HepG2 (cell line): Measurements from ENCODE around the gene LRRC10B. TPM values are rescaled to one million over a fixed set of nuclear protein-coding genes. Genes with fewer than 3 reads are reported as not detected.

ENCODE experiments used
- AGO2 ChIP-seq: fragments of 200-400 bp; formaldehyde crosslinking; optimal IDR thresholded peaks from 2 replicates; pipeline ENCODE3; 2017; ENCODE audit warnings: mild to moderate bottlenecking, low read depth, low read length, moderate library complexity
- BHLHE40 ChIP-seq: IDR thresholded peaks from 2 replicates; pipeline ENCODE4 v1.6.1; 2011; ENCODE audit warnings: low read length, improper control_type of control experiment
- EEA1 ChIP-seq: sonication (generic); formaldehyde crosslinking; IDR thresholded peaks from 2 replicates; pipeline ENCODE4 v1.5.1; 2020; ENCODE audit warnings: mild to moderate bottlenecking, missing genetic modification reagents, borderline replicate concordance
- EED ChIP-seq: sonication (generic); formaldehyde crosslinking; IDR thresholded peaks from 2 replicates; pipeline ENCODE4 v1.5.0; 2020; ENCODE audit warnings: mild to moderate bottlenecking, missing genetic modification reagents
- HDAC1 ChIP-seq: sonication (generic); formaldehyde crosslinking; IDR thresholded peaks from 2 replicates; pipeline ENCODE4 v1.5.1; 2020; ENCODE audit warnings: mild to moderate bottlenecking, missing genetic modification reagents
- HNF1B ChIP-seq: sonication (generic); formaldehyde crosslinking; IDR thresholded peaks from 2 replicates; pipeline ENCODE4 v1.5.1; 2020; ENCODE audit warnings: mild to moderate bottlenecking, moderate library complexity, missing genetic modification reagents
- JUNB ChIP-seq: sonication (generic); formaldehyde crosslinking; IDR thresholded peaks from 2 replicates; pipeline ENCODE4 v1.8.0; 2022; ENCODE audit warnings: missing genetic modification reagents, mild to moderate bottlenecking, borderline replicate concordance
- KAT8 ChIP-seq: IDR thresholded peaks from 2 replicates; pipeline ENCODE4 v1.6.1; 2016; ENCODE audit warnings: missing genetic modification reagents, missing compliant biosample characterization
- KDM2A ChIP-seq: sonication (generic); formaldehyde crosslinking; IDR thresholded peaks from 2 replicates; pipeline ENCODE4 v1.4.0; 2020; ENCODE audit warnings: low read depth, missing genetic modification reagents, borderline replicate concordance
- KLF16 ChIP-seq, 2 experiments: sonication (generic) in 1 of 2; formaldehyde crosslinking in 1 of 2; IDR thresholded peaks; 2 replicates each; pipeline versions ENCODE4 v1.6.1 to v1.8.0; 2016 to 2023; ENCODE audit warnings: missing genetic modification reagents in 2 of 2, missing compliant biosample characterization in 1 of 2
- KLF6 ChIP-seq: IDR thresholded peaks from 2 replicates; pipeline ENCODE4 v1.8.0; 2016; ENCODE audit warnings: missing biosample characterization, missing genetic modification reagents
- MED13 ChIP-seq: sonication (generic); formaldehyde crosslinking; IDR thresholded peaks from 2 replicates; pipeline ENCODE4 v1.5.0; 2020; ENCODE audit warnings: missing genetic modification reagents
- NFE2L1 ChIP-seq: sonication (generic); formaldehyde crosslinking; IDR thresholded peaks from 2 replicates; pipeline ENCODE4 v1.4.0; 2020; ENCODE audit warnings: missing genetic modification reagents, mild to moderate bottlenecking, borderline replicate concordance
- NR2F2 ChIP-seq: IDR thresholded peaks from 2 replicates; pipeline ENCODE4 v1.6.1; 2012; ENCODE audit warnings: low read depth, inconsistent platforms, borderline replicate concordance
- RNF2 ChIP-seq: fragments of 450-650 bp; conservative IDR thresholded peaks from 2 replicates; pipeline ENCODE4 v1.6.1; 2016; ENCODE audit warnings: low read depth
- TBP ChIP-seq: sonication (generic); formaldehyde crosslinking; IDR thresholded peaks from 2 replicates; pipeline ENCODE4 v1.5.0; 2020; ENCODE audit warnings: missing genetic modification reagents
- TOE1 ChIP-seq: sonication (generic); formaldehyde crosslinking; IDR thresholded peaks from 2 replicates; pipeline ENCODE4 v1.4.0; 2020; ENCODE audit warnings: mild to moderate bottlenecking, missing genetic modification reagents
- ZFP37 ChIP-seq: sonication (generic); formaldehyde crosslinking; IDR thresholded peaks from 2 replicates; pipeline ENCODE4 v1.4.0; 2020; ENCODE audit warnings: missing genetic modification reagents, borderline replicate concordance
- ZFP90 ChIP-seq: sonication (generic); formaldehyde crosslinking; IDR thresholded peaks from 2 replicates; pipeline ENCODE4 v1.8.0; 2022; ENCODE audit warnings: missing genetic modification reagents, mild to moderate bottlenecking, inconsistent platforms, borderline replicate concordance
- ZKSCAN5 ChIP-seq: sonication (generic); formaldehyde crosslinking; IDR thresholded peaks from 2 replicates; pipeline ENCODE4 v1.5.1; 2020; ENCODE audit warnings: mild to moderate bottlenecking, missing genetic modification reagents
- ZNF326 ChIP-seq: sonication (generic); formaldehyde crosslinking; IDR thresholded peaks from 2 replicates; pipeline ENCODE4 v1.4.0; 2020; ENCODE audit warnings: missing genetic modification reagents, borderline replicate concordance
- ZNF468 ChIP-seq: sonication (generic); formaldehyde crosslinking; IDR thresholded peaks from 2 replicates; pipeline ENCODE4 v1.8.0; 2022; ENCODE audit warnings: mild to moderate bottlenecking, moderate library complexity, missing genetic modification reagents
- ZNF724P ChIP-seq: sonication (generic); formaldehyde crosslinking; IDR thresholded peaks from 2 replicates; pipeline ENCODE4 v1.8.0; 2022; ENCODE audit warnings: missing genetic modification reagents, borderline replicate concordance
- ZNF816 ChIP-seq: sonication (generic); formaldehyde crosslinking; IDR thresholded peaks from 2 replicates; pipeline ENCODE4 v1.8.0; 2022; ENCODE audit warnings: missing genetic modification reagents, mild to moderate bottlenecking, borderline replicate concordance
- ZNF83 ChIP-seq: sonication (generic); formaldehyde crosslinking; IDR thresholded peaks from 2 replicates; pipeline ENCODE4 v1.4.0; 2020; ENCODE audit warnings: missing genetic modification reagents, mild to moderate bottlenecking, borderline replicate concordance
- polyA plus RNA-seq, 8 experiments: library from polyadenylated mRNA; depleted of rRNA in 3 of 8; stranded (reverse) in 7 of 8; unstranded in 1 of 8; fragments of >200 nt; fragmentation: Illumina TruSeq in 4 of 8; extraction: Trizol in 4 of 8; gene quantifications; 2 replicates each; pipeline versions ENCODE4 v1.2.1 to v1.2.3, GENCODE V29; 2011 to 2016; ENCODE audit warnings: low read depth in 4 of 8, missing spikeins in 1 of 8, mixed read lengths in 1 of 8; ENCODE audit not compliant: insufficient read depth in 1 of 8
- total RNA-seq, 5 experiments: library from RNA; depleted of rRNA; stranded (reverse); fragments of >200 nt; fragmentation: Illumina TruSeq; extraction: Trizol; gene quantifications; 2 replicates each; pipeline ENCODE4 v1.2.3, GENCODE V29; 2016; ENCODE audit warnings: low read depth in 1 of 5
- TF ChIP-seq, protein P1 (sequence below): sonication (generic); formaldehyde crosslinking; conservative IDR thresholded peaks from 2 replicates; pipeline ENCODE4 v1.4.0; 2020; ENCODE audit warnings: missing genetic modification reagents
- TF ChIP-seq, protein P2 (sequence below): sonication (generic); formaldehyde crosslinking; IDR thresholded peaks from 2 replicates; pipeline ENCODE4 v1.4.0; 2020; ENCODE audit warnings: missing genetic modification reagents, borderline replicate concordance

The LRRC10B gene
- total and polyA plus RNA-seq, 2 of the 13 experiments (the other 11 are each of a cell fraction or from before 2014, with no cell fraction given), result not detected

- 0 out of 2 replicates have a peak, but pooled peaks have one; percentile 44 for TF ChIP-seq ZNF724P (CRISPR knock-in tag)
- no peak for TF ChIP-seq ZNF326
- TF ChIP-seq TOE1 (CRISPR knock-in tag), result no peak
- no peak for TF ChIP-seq EEA1 (CRISPR knock-in tag)
- TF ChIP-seq AGO2, result no peak
- TF ChIP-seq ZFP37 (CRISPR knock-in tag), result no peak
- TF ChIP-seq KLF6 (CRISPR knock-in tag), result 0 out of 2 replicates have a peak, but pooled peaks have one; percentile 27
- TF ChIP-seq, protein P1, sequence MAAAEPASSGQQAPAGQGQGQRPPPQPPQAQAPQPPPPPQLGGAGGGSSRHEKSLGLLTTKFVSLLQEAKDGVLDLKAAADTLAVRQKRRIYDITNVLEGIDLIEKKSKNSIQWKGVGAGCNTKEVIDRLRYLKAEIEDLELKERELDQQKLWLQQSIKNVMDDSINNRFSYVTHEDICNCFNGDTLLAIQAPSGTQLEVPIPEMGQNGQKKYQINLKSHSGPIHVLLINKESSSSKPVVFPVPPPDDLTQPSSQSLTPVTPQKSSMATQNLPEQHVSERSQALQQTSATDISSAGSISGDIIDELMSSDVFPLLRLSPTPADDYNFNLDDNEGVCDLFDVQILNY, result no peak
- no peak for TF ChIP-seq JUNB
- peak; percentile 49; the same call in 1 of the 2 replicates for TF ChIP-seq BHLHE40
- TF ChIP-seq, protein P2, sequence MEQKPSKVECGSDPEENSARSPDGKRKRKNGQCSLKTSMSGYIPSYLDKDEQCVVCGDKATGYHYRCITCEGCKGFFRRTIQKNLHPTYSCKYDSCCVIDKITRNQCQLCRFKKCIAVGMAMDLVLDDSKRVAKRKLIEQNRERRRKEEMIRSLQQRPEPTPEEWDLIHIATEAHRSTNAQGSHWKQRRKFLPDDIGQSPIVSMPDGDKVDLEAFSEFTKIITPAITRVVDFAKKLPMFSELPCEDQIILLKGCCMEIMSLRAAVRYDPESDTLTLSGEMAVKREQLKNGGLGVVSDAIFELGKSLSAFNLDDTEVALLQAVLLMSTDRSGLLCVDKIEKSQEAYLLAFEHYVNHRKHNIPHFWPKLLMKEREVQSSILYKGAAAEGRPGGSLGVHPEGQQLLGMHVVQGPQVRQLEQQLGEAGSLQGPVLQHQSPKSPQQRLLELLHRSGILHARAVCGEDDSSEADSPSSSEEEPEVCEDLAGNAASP (CRISPR knock-in tag), result peak; percentile 76; the same call in 1 of the 2 replicates
- TF ChIP-seq HNF1B (CRISPR knock-in tag), result peak; percentile 62; the same call in 1 of the 2 replicates
- TF ChIP-seq NR2F2, result no peak
- TF ChIP-seq ZNF468 (CRISPR knock-in tag), result no peak
- TF ChIP-seq HDAC1 (CRISPR knock-in tag), result peak; percentile 75
- TF ChIP-seq KAT8 (CRISPR knock-in tag), result peak; percentile 51; the same call in 1 of the 2 replicates
- no peak for TF ChIP-seq ZNF83 (CRISPR knock-in tag)
- no peak for TF ChIP-seq MED13
- TF ChIP-seq KDM2A (CRISPR knock-in tag), result peak; percentile 67; the same call in 1 of the 2 replicates
- TF ChIP-seq NFE2L1 (CRISPR knock-in tag), result no peak
- no peak for TF ChIP-seq TBP (CRISPR knock-in tag)
- no peak for TF ChIP-seq ZKSCAN5 (CRISPR knock-in tag)
- no peak for TF ChIP-seq RNF2
- TF ChIP-seq EED (CRISPR knock-in tag), result no peak
- TF ChIP-seq ZFP90 (CRISPR knock-in tag), result peak; percentile 74
- peak in 1 of 2 experiments; percentile 73; a peak in 1 of 4 replicates for TF ChIP-seq KLF16 (CRISPR knock-in tag; IDR thresholded peaks at IDR 0.05)
- no peak for TF ChIP-seq ZNF816 (CRISPR knock-in tag)
Observed at GRCh38 chr11:61488651-61489291, 19.8 kb upstream of the LRRC10B start (continued).
